ENCODE results near the gene DPCD.

Gene DPCD

DNA sequence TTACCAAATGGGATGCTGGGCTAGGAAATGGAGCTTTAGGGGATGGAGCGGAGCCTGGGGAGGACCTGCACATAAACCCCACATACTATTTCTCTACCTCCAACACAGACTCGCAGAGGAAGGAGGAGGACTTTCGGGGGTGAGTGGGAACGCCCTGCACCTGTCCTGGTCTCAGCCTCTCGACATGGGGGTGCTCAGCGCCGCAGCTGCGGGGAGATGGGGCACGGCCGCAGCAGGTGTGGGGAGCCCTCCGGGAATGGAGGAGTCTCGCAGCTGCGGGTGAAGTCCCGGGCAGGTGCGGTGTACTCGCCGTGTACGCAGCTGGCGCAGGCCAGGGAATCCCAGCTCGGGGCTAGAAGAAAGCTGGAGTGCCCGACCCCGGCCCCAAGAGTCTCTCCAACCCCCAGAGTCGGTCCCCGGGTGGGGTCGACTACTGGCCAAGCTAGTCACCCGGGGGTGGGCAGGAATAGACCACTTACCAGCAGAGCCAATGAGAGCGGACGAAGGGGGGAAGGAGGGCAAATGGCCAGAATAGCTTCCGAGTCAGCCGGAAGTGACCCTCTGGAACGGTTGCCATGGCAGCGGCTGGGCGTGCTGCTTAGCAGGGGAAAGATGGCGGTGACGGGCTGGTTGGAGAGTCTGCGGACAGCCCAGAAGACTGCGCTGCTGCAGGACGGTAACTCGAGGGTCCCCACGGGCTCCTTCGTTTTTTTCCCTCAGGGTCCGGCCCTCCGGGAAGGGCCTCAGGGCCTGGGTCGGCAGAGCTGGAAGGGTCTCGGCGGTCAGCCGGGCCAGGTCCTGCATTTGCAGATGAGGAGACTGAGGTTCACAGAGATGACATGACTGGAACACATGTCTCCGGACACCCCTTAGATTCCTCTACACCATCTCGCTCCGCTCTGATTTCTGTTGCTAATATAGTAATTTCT is at the start of gene DPCD, which contains the start of gene POLL:
TSS of gene DPCD (plus strand) at position 597 of the 929 bp plus-strand sequence. CDS start at position 613, 16 bp downstream.
TSS of gene POLL (minus strand) at position 533 of the 929 bp plus-strand sequence. CDS start 897 bp downstream, outside the sequence.
- DNase-seq (ENCODE audit: low read depth, low spot score), result peak; percentile 81

DNA sequence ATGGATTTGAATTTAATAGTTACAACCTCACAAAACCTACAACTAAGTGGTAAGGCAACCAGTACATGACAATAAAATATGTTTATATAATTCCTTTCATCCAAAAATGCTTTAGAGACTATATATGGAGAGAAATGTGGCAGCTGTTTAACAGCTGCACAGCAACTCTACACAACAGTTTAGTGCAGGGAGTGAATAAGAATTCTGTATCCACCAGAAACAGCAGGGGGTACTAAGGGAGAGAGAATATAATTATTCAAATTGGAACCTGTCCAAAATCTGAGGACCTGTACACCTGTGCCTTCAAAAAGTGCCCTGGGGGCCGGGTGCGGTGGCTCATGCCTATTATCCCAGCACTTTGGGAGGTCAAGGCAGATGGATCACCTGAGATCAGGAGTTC is 49.7 kb upstream of the DPCD start:
- no peak for DNase-seq (ENCODE audit: low read depth, low spot score)

DNA sequence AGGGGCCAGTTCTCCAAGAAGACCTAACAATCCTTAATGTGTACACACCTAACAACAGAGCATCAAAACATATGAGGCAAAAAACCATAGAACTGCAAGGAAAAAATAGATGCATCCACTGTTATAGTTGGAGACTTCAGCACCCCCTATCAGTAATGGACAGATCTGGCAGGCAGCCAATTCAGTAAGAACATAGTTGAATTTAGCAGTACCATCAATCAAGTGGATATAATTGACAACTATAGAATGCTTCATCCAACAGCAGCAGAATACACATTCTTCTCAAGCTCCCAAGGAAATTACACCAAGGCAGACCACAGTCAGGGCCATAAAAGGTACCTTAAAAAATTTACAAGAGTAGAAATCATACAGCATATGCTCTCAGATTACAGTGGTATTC is 42.2 kb upstream of the DPCD start:
- no peak for DNase-seq (ENCODE audit: low read depth, low spot score)

DNA sequence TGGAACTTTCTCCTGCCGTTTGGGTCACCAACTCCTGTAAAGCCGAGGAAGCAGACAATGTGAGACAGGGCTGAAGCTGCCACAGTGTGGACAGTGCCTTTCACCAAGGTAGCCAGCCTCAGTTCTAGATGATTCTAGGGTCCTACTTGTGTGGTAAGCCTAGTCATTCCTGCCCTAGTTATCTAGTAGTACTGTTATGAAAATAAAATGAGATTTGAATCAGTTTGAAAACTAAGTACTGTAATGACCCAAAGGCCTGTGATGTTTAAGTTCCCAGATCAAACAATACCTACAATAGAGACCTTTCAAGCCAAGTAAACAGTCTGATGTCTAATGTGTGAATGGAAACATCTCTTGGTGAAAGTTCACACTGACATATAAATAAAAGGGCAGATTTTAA is 37.2 kb upstream of the DPCD start:
- no peak for DNase-seq (ENCODE audit: low read depth, low spot score)

DNA sequence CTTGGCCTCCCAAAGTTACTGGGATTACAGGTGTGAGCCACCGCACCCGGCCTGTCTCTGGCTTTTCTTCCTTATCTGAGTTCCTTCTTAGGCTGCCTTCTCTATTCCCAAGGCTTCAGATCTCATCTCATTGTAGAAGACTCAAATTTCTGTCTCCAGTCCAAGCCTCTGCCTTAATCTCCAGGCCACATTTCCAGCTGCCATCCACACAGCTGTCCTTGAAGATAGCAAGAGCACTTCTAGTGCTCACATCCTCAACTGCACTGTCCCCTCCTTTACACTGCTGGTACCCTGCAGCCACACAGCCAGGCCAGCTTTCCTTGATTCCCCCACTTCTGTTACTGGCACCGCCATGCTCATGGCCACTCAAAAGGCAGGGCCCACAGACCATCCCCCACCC is 35.7 kb upstream of the DPCD start:
- no peak for DNase-seq (ENCODE audit: low read depth, low spot score)

DNA sequence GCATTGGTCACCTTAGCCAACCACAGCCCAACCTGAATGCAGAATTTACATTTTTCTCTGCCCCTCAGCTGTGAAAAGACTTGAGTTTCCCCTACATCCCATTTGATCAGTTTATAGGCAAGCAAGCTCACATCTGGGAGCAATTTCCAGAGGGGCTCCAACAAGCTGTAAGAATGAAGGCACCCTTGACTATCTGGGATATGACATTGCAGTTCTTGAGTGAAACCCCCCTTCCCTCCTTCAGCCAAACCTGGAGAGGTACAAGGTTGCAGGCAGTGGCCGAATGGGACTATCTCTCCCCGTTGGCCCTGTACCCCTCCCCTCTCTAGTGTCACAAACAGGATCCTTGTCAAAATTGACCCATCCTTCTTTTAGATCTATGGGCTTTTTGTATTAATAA is 30.6 kb upstream of the DPCD start:
- no peak for DNase-seq (ENCODE audit: low read depth, low spot score)

DNA sequence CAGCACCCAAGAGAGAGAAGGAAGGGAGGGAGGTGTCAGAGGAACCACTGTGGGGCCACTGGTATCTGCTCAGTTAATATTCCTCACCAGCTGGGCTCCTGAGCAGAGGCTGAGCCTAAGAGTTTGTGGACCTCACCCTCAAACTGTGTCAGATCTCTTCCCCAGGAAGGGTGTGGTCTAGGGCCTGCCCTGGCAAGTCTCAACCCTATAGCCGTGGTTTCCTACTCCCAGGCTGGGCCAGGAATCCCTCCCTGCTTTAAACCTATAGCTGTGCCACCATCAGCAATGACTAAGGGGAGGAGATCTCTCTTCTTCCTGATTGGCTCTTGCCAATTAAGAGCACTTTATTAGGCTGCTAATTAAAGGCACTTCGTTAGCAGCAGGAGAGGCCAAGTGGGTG is 29.9 kb upstream of the DPCD start:
- no peak for DNase-seq (ENCODE audit: low read depth, low spot score)

DNA sequence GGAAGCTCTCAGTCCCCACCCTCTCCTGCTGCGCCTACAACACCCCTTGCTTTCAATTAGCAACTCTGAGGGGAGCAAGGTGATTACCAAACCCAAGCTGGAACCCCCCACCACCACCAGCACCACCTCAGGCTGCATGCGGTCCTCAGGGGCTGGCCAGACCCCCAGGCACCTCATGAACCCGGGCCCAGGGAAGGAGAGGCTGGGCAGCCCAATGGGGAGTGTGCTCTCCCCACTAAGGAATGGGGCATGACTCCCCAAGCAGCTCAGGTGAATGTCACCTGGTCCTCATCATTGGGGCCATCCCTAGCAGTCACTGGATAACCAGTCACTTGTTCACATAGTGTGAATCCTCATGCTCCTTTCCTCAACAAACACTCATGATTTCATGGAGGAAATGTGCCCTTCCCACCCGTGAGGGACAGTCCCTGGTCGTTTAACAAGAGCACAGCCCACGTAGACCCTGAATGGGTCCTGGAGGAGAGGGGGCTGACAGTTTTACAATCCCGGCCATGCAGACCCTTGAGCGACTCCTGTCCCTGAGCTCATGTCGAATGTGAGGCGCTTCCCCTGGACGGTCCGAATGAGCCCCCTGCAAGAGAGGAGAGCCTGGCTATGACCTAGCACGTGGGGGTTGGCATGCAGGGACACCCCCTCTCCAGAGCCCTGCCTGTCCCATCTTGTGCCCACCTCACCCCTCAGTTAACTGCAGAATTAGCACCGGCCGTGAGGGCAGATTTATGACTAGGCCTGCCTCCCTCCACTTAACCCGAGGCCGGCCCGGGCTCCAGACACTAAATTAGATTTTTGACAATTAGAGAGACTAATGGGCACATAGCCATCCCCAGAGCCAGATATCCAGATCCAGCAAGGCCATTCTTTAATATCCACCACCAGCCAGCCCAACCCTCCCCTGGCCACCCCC is 29.2 kb upstream of the DPCD start:
- DNase-seq (ENCODE audit: low read depth, low spot score), result no peak

DNA sequence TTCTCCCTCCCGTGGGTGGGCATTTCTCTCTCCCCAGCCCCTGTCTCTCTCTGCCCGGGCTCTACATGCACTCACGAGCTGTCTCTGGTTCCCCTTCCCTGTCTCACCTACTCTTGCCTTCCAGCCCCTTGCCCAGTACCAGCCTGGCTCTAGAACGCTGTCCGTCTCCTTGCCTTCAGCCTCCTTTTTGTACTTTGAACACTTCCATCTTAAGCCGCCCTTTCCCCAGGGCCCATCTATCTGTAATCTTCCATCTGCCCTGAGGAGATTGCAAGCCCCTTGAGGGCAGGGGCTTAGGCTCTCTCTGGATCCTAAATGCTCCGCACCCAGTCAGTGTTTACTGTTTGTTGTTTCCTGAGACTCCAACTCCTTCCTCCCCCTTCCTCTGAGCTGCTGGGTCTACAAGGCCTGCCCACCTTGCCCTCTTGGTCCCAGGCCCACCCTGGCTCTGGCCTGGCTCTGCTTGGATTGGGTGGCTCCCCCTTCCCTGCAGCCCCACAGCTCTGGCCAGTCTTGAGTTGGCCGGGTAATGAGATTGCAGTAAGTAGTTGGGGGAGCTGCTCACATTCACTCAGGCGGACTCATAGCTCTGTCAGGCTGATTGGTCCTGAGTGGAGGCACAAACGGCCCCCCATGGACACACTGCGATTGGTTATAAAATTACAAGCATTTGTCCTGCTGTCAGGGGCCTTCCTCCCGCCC is 28.4 kb upstream of the DPCD start:
- DNase-seq (ENCODE audit: low read depth, low spot score), result no peak

DNA sequence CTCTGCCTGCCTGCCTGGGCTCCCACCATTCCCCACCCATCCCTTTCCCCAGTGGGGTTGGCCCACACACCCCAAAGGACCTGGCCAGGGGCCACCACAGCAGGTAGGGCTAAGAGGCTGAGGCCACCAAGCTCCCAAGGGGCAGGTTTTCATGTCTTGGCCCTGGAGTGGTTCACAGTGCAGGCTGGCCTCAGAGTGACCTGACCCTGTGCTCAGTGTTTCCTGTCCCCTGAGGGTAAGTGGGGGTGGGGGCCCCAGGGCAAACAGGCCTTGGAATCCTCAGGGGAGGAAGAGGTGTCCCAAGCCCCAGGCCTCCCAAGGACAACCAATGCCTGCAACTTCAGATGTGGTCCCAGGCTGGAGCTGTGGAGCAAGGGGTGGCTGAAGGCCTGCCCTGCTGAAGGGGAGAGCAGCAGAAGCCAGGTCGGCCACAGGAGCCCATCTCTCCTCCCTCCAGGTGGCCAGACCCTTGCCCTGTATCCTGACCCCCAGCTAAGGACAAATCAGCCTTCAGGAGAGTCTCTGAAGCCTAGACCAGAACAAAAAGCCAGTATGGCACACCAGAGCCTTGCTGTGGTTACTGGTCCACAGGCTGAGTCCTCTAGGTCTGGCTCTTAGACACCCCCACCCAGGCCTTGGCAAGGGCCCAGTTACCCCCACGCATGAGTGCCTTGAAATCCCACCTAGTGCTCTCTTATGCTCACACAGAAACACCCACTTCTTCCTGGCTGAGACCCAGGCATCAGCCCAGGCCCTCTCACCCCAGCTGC is 27.6 kb upstream of the DPCD start:
- no peak for DNase-seq (ENCODE audit: low read depth, low spot score)

DNA sequence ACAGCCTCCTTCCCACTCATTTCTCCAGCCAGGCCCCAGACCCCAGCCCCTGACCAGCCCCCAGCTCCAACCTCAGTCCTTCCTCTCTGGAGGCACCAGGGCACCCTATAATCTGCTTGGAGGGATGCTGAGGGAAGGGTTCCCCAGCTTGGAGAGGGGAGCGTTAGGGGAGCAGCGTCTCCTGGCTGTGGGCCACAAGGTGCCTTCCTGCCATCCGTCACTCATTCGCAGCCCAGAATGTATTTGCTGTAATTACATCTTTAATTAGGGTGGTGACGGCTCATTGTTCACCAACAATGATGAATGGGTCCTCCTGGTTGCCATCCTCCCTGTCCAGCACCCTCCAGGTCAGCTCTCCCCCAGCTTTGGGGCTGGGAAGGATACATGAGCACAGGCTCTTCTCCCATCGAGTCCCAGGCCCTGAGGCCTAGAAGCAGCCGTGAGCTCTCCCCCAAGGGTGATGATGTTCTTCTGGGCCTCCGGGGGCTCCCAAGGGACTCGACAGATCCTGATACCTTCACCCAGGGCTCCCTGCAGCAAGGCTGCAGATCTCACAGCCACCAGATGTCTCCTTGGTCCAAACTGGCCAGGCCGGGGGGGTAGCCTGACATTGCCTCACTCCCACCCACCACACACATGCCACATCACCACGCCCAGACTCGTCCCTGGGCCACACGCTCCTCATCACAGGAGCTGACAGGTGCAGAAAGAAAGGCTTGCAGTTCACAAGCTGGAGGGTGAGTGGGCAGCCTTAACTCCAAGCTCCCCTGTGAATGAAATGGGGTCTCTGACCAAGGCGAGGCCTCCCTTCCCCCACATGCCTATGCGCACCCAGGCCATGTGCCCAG is 26.8 kb upstream of the DPCD start:
- DNase-seq (ENCODE audit: low read depth, low spot score), result no peak

DNA sequence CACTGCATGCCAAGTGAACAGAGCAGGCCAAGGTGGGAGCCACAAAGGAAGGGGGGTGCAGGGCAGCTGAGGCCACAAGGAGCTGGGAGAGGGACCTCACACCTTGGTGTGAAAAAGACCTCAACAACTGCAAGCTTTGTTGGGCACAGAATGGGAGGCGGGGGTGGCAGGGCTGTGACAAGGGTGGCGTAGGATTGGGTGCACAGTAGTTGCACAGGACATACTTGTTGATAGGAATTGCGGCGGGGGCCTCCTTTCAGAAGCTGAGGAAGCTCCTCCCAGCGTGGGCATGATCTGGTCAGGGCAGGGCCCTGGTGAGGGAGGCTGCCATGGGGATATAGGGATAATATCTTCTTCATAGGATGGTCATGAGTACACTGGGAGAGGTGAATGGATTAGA is 25.9 kb upstream of the DPCD start:
- DNase-seq (ENCODE audit: low read depth, low spot score), result no peak

DNA sequence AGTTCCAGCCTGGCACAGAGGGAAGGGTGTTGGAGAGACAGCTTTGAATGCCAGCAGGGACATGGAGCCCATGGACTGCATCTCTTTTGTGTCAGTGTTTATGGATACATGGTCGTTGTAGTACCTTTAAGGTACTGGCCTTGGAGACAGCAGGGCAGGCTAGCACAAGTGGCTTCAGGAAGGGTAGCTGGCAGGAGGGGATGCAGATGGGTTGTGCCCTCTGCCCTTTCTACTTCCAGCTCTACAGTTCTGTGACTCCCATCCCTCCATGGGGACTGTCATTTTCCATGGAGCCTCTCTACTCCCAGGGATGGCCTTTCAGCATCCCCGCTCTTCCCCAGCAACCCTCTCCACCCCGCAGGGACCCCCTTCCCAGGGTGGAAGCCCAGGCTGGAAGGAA is 25.1 kb upstream of the DPCD start:
- DNase-seq (ENCODE audit: low read depth, low spot score), result no peak

DNA sequence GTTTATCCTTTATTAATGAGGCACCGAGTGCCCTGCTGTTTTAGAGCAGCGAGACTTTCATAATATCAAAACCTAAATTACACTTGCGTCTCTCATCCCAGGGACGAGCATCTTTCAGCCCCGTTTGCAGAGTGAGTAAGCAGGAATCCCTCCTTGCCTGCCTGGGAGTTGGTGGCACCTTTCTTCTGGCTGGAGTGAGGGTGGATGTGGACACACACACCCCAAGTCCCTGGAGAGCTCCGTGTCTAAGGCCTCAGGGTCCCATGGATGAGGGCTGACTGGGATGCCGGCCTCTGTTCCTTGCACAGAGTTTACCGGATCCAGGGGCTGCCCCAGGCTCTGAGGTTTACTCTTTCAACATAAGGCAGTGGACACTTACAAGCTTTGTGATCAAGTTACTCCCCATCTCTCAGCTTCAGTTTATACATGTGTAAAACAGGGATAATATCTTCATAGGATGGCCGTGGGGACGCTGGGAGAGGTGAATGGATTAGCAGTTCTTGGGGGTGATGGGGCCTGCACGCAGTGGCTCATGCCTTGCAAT is 24.6 kb upstream of the DPCD start:
- no peak for DNase-seq (ENCODE audit: low read depth, low spot score)

DNA sequence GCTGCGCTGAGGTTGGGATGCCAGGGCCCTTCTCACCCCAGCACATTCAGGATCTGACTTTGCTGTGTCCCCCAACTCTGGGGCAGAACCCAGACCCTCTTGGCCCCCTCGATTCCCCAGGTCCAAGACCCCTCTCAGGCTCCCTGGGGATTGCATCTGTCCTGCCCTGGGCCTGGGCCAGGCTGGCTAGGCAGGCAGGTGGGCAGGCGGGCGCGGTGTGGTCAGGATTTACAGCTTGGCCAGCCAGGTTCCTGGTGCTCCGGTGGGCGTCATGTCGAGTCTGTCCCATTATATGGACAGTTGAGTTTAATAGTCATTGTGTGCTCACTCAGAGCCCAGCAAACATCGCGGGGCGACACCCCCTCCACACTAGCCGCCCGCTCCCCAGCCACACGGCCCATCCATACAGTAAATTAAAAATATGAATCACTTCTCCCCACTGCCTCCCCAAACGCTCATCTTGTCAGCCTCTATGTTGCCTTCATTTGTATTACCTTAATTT is 23.6 kb upstream of the DPCD start:
- DNase-seq (ENCODE audit: low read depth, low spot score), result no peak

DNA sequence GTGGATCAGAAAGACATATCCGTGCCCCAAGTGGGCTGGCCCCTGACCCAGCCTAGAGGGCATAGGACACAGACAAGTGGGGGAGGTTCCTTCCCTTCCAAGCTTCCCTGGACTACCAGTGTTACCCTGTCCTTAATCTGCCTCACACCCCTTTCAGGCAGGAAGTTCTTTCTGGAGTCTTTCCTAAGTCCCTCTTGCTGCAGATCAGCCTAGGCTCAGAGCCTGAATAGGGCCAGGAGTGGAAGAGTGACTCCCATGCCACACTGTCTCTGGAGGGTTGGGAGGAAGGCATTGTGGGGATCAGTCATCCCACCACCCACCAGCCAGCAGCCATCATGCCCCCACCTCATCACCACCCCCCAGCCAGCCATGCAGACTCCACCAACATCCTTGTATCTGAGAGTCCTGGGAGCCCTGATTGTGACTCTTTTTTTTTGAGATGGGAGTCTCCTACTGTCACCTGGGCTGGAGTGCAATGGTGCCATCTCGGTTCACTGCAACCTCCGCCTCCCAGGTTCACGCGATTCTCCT is 22.7 kb upstream of the DPCD start:
- DNase-seq (ENCODE audit: low read depth, low spot score), result no peak

DNA sequence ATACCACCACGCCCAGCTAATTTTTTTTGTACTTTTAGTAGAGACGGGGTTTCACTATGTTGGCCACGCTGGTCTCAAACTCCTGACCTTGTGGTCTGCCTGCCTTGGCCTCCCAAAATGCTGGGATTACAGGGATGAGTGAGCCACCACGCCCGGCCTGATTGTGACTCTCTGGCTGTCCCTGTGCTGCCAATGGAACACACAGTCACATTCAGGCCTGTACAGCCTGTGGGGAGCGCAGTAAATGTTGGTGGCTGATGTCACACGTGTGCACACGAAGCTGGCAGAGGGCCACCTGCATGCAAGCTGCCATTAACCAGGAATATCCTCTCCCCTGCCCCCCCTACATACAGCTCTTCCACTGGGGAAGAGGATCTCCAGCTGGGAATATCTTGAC is 22.2 kb upstream of the DPCD start:
- DNase-seq (ENCODE audit: low read depth, low spot score), result no peak

DNA sequence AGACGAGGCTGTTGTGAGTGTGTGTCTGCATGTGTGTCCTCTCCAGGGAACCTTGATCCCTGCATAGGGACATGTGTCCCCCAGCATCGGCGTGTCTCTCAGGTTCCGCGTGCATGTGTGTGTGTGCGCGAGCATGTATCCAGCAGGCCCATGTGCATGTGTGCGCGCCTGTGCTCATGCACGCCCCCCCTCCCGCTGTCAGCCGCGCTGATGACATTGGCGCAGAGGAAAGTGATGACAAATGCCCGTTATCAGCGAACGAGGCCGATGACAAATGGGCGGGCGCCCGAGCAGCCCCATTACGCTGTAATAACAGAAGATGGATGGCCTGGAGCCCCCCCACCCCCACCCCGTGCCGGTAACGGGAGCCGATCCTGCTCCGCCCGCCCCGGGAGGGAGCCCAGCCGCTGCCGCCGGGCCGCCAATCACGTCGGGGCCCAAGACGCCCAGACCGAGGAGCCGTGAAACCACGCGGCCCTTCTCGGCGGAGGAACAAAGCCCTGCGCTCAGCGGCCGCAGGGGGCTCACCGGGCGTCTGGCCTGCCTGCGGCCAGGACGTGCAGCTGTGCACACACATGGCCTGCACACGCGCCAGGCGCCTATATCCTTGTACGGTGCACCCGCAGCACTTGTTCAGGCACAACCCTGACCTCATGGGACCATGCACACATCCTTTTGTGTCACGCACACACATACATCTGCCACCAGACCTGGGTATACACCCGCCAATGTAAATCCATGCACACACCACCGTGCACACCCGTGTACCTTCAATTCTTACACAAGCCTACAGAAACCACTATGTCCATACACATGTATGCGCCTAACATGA is 21.6 kb upstream of the DPCD start:
- no peak for DNase-seq (ENCODE audit: low read depth, low spot score)
